ENCODE measurements around the gene ENKD1. TPM values are rescaled to one million over a fixed set of nuclear protein-coding genes. Genes with fewer than 3 reads are reported as not detected.

Gene ENKD1
- polyA plus RNA-seq, 2 of the 4 experiments (the other 2 are of a cell fraction), result 4.0 to 12.2 TPM

- Histone ChIP-seq H3K9me3 (no peaks in the 10 kb centered on the region), H3K4me3 (no peak overlapping the region; the same call in 2 of the 3 replicates), H3K4me1 (0 out of 3 replicates have a peak, but pooled peaks cover 3% of the 10 kb centered on the region), H3K27ac (peak overlapping the region in 1 of 2 experiments; percentile 78; a peak in 4 of 6 replicates), H3K4me2 (peak overlapping the region; percentile 98)
- no peak for DNase-seq (ENCODE audit: low read depth in 1 of 2, low spot score in 1 of 2)
- 77% methylated on average over 8 of the region's 15 CpGs for WGBS (ENCODE audit: missing lambda C conversion rate)
- TF ChIP-seq ESRRA (IDR thresholded peaks at IDR 0.05; ENCODE audit: borderline replicate concordance, low read length) (no peak), SREBF2 (IDR thresholded peaks at IDR 0.05) (no peak)
- no peak for FAIRE-seq
- ATAC-seq, result no peak; a peak in 2 of 6 replicates
- ChIA-PET CTCF (interaction anchor here (0.6 to 17.9 kb wide), 42 partner anchors 8 to 199 kb away, joined by 3 to 205 read pairs (median 6); partner anchors contain the start of genes ACD, AGRP, CTCF and PARD6A), POLR2A (interaction anchor here (0.6 to 0.9 kb wide), 2 partner anchors 89 to 99 kb away, joined by 3 to 4 read pairs; no protein-coding TSS in a partner anchor)
Observed at GRCh38 chr16:67645397-67646121, 21.0 kb downstream of the ENKD1 start.

- WGBS (ENCODE audit: missing lambda C conversion rate), result 90% methylated on average over 9 of the region's 9 CpGs
- no peak for TF ChIP-seq EHF (CRISPR knock-in tag; IDR thresholded peaks at IDR 0.05)
- TF ChIP-seq POLR2AphosphoS2 (conservative IDR thresholded peaks at IDR 0.05; ENCODE audit: low read length), result no peak
Observed at GRCh38 chr16:67644038-67644437, 22.5 kb downstream of the ENKD1 start.

GRCh38 chr16:67641779-67642708 is 24.5 kb downstream of the ENKD1 start:
- WGBS (ENCODE audit: missing lambda C conversion rate), result 54% methylated on average over 10 of the region's 10 CpGs
- no peak for TF ChIP-seq SREBF2 (IDR thresholded peaks at IDR 0.05)
- no peak for TF ChIP-seq NR3C1 (IDR thresholded peaks at IDR 0.05)
- TF ChIP-seq NFE2L2 (conservative IDR thresholded peaks at IDR 0.05; ENCODE audit: low read length), result no peak
- TF ChIP-seq MYC (IDR thresholded peaks at IDR 0.05; ENCODE audit: borderline replicate concordance, low read length), result no peak
- no peak for TF ChIP-seq HDAC2 (IDR thresholded peaks at IDR 0.05)
- no peak for TF ChIP-seq RFX5 (IDR thresholded peaks at IDR 0.05)
- TF ChIP-seq, protein P1, sequence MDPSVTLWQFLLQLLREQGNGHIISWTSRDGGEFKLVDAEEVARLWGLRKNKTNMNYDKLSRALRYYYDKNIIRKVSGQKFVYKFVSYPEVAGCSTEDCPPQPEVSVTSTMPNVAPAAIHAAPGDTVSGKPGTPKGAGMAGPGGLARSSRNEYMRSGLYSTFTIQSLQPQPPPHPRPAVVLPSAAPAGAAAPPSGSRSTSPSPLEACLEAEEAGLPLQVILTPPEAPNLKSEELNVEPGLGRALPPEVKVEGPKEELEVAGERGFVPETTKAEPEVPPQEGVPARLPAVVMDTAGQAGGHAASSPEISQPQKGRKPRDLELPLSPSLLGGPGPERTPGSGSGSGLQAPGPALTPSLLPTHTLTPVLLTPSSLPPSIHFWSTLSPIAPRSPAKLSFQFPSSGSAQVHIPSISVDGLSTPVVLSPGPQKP (IDR thresholded peaks at IDR 0.05; ENCODE audit: low read depth, low read length), result no peak
- TF ChIP-seq RAD21 (conservative IDR thresholded peaks at IDR 0.05 in 1 of 2, IDR thresholded peaks at IDR 0.05 in 1 of 2), result no peak
- TF ChIP-seq TFCP2L1 (CRISPR knock-in tag; IDR thresholded peaks at IDR 0.05), result no peak
- TF ChIP-seq CBX2 (IDR thresholded peaks at IDR 0.05; ENCODE audit: borderline replicate concordance, low read depth), result no peak
- ATAC-seq (peak; percentile 20 to 22; a peak in 2 of 6 replicates), FAIRE-seq (no peak), DNase-seq (ENCODE audit: low read depth in 1 of 2, low spot score in 1 of 2) (no peak)
- ChIA-PET CTCF (interaction anchor here (0.6 to 17.9 kb wide), 11 partner anchors 9 to 560 kb away, joined by 3 to 205 read pairs (median 4); partner anchors contain the start of gene CTCF), POLR2A (interaction anchor here (0.5 kb wide), 1 partner anchor 87 kb away, joined by 3 read pairs; no protein-coding TSS in a partner anchor)
- H3K4me1 ChIP-seq, result 0 out of 3 replicates have a peak, but pooled peaks cover 3% of the 10 kb centered on the region
- H3K9me3 ChIP-seq, result no peaks in the 10 kb centered on the region
- H3K27ac ChIP-seq, result no peak overlapping the region
- H3K4me3 ChIP-seq, result no peak overlapping the region
- H3K4me2 ChIP-seq, result no peak overlapping the region

More at GRCh38 chr16:67644038-67644437, 22.5 kb downstream of the ENKD1 start:
- ATAC-seq, result no peak
- CTCF ChIA-PET, result interaction anchor here (0.6 to 17.9 kb wide), 41 partner anchors 10 to 198 kb away, joined by 3 to 205 read pairs (median 5); partner anchors contain the start of genes ACD, CTCF and PARD6A
- 0 out of 3 replicates have a peak, but pooled peaks cover 3% of the 10 kb centered on the region for H3K4me1 ChIP-seq
- no peak overlapping the region for H3K4me3 ChIP-seq
- H3K4me2 ChIP-seq, result no peak overlapping the region; the same call in 2 of the 3 replicates
- H3K9me3 ChIP-seq, result no peaks in the 10 kb centered on the region
- POLR2A ChIA-PET, result interaction anchor here (0.8 kb wide), 1 partner anchor 16 kb away, joined by 3 read pairs; the partner anchor contains the start of gene ACD
- no peak for DNase-seq (ENCODE audit: low read depth in 1 of 2, low spot score in 1 of 2)
- no peak for FAIRE-seq
- no peak overlapping the region for H3K27ac ChIP-seq

DNA sequence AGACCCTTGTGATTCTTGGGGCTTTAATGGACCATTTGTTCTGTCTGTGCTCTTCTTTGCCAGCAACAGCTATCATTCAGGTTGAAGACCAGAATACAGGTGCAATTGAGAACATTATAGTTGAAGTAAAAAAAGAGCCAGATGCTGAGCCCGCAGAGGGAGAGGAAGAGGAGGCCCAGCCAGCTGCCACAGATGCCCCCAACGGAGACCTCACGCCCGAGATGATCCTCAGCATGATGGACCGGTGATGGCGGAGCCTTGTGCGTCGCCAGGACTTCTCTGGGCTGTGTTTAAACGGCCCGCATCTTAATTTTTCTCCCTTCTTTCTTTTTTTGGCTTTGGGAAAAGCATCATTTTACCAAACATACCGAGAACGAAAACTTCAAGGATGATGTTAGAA is 28.9 kb downstream of the ENKD1 start:
- ChIA-PET POLR2A (no interaction called here), CTCF (interaction anchor here (0.9 to 17.9 kb wide), 5 partner anchors 9 to 115 kb away, joined by 3 to 205 read pairs (median 7); no protein-coding TSS in a partner anchor)
- Histone ChIP-seq H3K4me1 (no peaks in the 10 kb centered on the region), H3K4me2 (no peak overlapping the region), H3K4me3 (no peak overlapping the region), H3K27ac (no peak overlapping the region), H3K9me3 (no peaks in the 10 kb centered on the region)
- DNase-seq (ENCODE audit: low read depth in 1 of 2, low spot score in 1 of 2) (no peak), FAIRE-seq (no peak), ATAC-seq (no peak)
- no peak for TF ChIP-seq HOXB5 (CRISPR knock-in tag; IDR thresholded peaks at IDR 0.05)
- TF ChIP-seq EP300 (IDR thresholded peaks at IDR 0.05), result no peak
- no peak for TF ChIP-seq CHD4 (IDR thresholded peaks at IDR 0.05; ENCODE audit: borderline replicate concordance)
- TF ChIP-seq JUN (IDR thresholded peaks at IDR 0.05), result no peak
- no peak for TF ChIP-seq HOXA7 (CRISPR knock-in tag; IDR thresholded peaks at IDR 0.05)
- no peak for TF ChIP-seq JUNB (IDR thresholded peaks at IDR 0.05)
- WGBS (ENCODE audit: missing lambda C conversion rate), result 95% methylated on average over 12 of the region's 12 CpGs
